K562 (cell line): Measurements from ENCODE around the gene KMT2A. TPM values are rescaled to one million over a fixed set of nuclear protein-coding genes. Genes with fewer than 3 reads are reported as not detected.
A peak's percentile ranks its signal among the peaks of the same experiment; 100 is the strongest.

Experiments used
- BCL6 ChIP-seq: fragments of 250-450 bp; sonication (Bioruptor Pico); IDR thresholded peaks from 2 replicates; pipeline ENCODE4 v1.4.0; 2020
- EP400 ChIP-seq: fragments of 450-650 bp; IDR thresholded peaks from 2 replicates; pipeline ENCODE4 v1.6.1; 2017; ENCODE audit warnings: antibody characterized with exemption, mild to moderate bottlenecking, moderate library complexity
- GATA2 ChIP-seq: sonication (generic); formaldehyde crosslinking; IDR thresholded peaks from 2 replicates; pipeline ENCODE4 v1.4.0; 2020; ENCODE audit warnings: mild to moderate bottlenecking, missing genetic modification reagents
- ID3 ChIP-seq, 2 experiments: fragments of 250-450 bp in 1 of 2; fragments of 450-650 bp in 1 of 2; sonication (Bioruptor Pico) in 1 of 2; IDR thresholded peaks; 2 replicates each; pipeline versions ENCODE4 v1.6.1 to v1.8.0; 2016 to 2021; ENCODE audit warnings: mild to moderate bottlenecking in 2 of 2, moderate library complexity in 2 of 2, missing compliant biosample characterization in 1 of 2, missing genetic modification characterization in 1 of 2
- ILK ChIP-seq: fragments of 450-650 bp; IDR thresholded peaks from 2 replicates; pipeline ENCODE4 v1.6.1; 2016; ENCODE audit warnings: missing genetic modification characterization, low read depth, mild to moderate bottlenecking, missing compliant biosample characterization, moderate library complexity, borderline replicate concordance
- KLF13 ChIP-seq: fragments of 450-650 bp; IDR thresholded peaks from 2 replicates; pipeline ENCODE4 v1.6.1; 2016; ENCODE audit warnings: missing genetic modification characterization, low read depth, mild to moderate bottlenecking, missing compliant biosample characterization, moderate library complexity, borderline replicate concordance
- MCM5 ChIP-seq: fragments of 450-650 bp; IDR thresholded peaks from 2 replicates; pipeline ENCODE4 v1.6.1; 2016; ENCODE audit warnings: low read depth
- MTA3 ChIP-seq: fragments of 450-650 bp; formaldehyde crosslinking; IDR thresholded peaks from 2 replicates; pipeline ENCODE4 v1.6.1; 2017; ENCODE audit warnings: mild to moderate bottlenecking, borderline replicate concordance
- NCOA1 ChIP-seq: fragments of 450-650 bp; IDR thresholded peaks from 2 replicates; pipeline ENCODE4 v1.6.1; 2016; ENCODE audit warnings: low read depth
- NFIX ChIP-seq: fragments of 250-450 bp; sonication (Bioruptor Pico); IDR thresholded peaks from 2 replicates; pipeline ENCODE4 v1.4.0; 2020; ENCODE audit warnings: low read depth, mild to moderate bottlenecking, moderate library complexity
- POLR2B ChIP-seq: fragments of 450-650 bp; IDR thresholded peaks from 2 replicates; pipeline ENCODE4 v1.6.1; 2018; ENCODE audit warnings: low read depth; ENCODE audit not compliant: partially characterized antibody
- RBBP5 ChIP-seq: fragments of 200-600 bp; sonication (generic); IDR thresholded peaks from 2 replicates; pipeline ENCODE4 v1.6.1; 2012; ENCODE audit warnings: borderline replicate concordance, mild to moderate bottlenecking, low read length, control low read depth, inconsistent platforms; ENCODE audit not compliant: insufficient read depth, poor library complexity, severe bottlenecking
- RBM39 ChIP-seq: fragments of 200-400 bp; formaldehyde crosslinking; optimal IDR thresholded peaks from 2 replicates; pipeline ENCODE3; 2018; ENCODE audit warnings: low read depth, low read length
- RCOR1 ChIP-seq, 2 experiments: IDR thresholded peaks; 2 replicates each; pipeline ENCODE4 v1.6.1; 2012; ENCODE audit warnings: low read depth in 2 of 2, low read length in 2 of 2, borderline replicate concordance in 1 of 2, improper control_type of control experiment in 1 of 2
- RFX1 ChIP-seq: fragments of 450-650 bp; IDR thresholded peaks from 2 replicates; pipeline ENCODE4 v1.6.1; 2016; ENCODE audit warnings: mild to moderate bottlenecking, moderate library complexity
- SRSF3 ChIP-seq: fragments of 200-400 bp; formaldehyde crosslinking; IDR thresholded peaks from 2 replicates; pipeline ENCODE4 v1.6.1; 2016; ENCODE audit warnings: mild to moderate bottlenecking, low read length, moderate library complexity; ENCODE audit not compliant: insufficient read depth
- TCF7 ChIP-seq: sonication (generic); IDR thresholded peaks from 2 replicates; pipeline ENCODE4 v1.6.1; 2016; ENCODE audit warnings: antibody characterized with exemption, borderline replicate concordance
- TFE3 ChIP-seq: fragments of 450-650 bp; formaldehyde crosslinking; IDR thresholded peaks from 2 replicates; pipeline ENCODE4 v1.4.0; 2020; ENCODE audit warnings: mild to moderate bottlenecking, mixed read lengths
- ZMIZ1 ChIP-seq, 2 experiments: fragments of 150-350 bp in 1 of 2; IDR thresholded peaks; 2 replicates each; pipeline ENCODE4 v1.6.1; 2012 to 2016; ENCODE audit warnings: low read depth in 2 of 2, low read length in 2 of 2, mild to moderate bottlenecking in 1 of 2, moderate library complexity in 1 of 2
- ZNF212 ChIP-seq: fragments of 450-650 bp; formaldehyde crosslinking; IDR thresholded peaks from 2 replicates; pipeline ENCODE4 v1.4.0; 2020; ENCODE audit warnings: mild to moderate bottlenecking
- ZNF699 ChIP-seq: fragments of 250-450 bp; sonication (Bioruptor Pico); IDR thresholded peaks from 2 replicates; pipeline ENCODE4 v1.8.0; 2021; ENCODE audit warnings: mild to moderate bottlenecking, moderate library complexity; ENCODE audit not compliant: insufficient replicate concordance
- ZNF77 ChIP-seq: fragments of 250-450 bp; sonication (Bioruptor Pico); IDR thresholded peaks from 2 replicates; pipeline ENCODE4 v1.5.0; 2020
- ZNF79 ChIP-seq: fragments of 250-450 bp; sonication (Bioruptor Pico); IDR thresholded peaks from 2 replicates; pipeline ENCODE4 v1.4.0; 2020; ENCODE audit warnings: low read depth, mild to moderate bottlenecking, moderate library complexity
- ZZZ3 ChIP-seq: fragments of 450-650 bp; IDR thresholded peaks from 2 replicates; pipeline ENCODE4 v1.6.1; 2016; ENCODE audit warnings: antibody characterized with exemption, mild to moderate bottlenecking, moderate library complexity
- polyA plus RNA-seq, 8 experiments: library from polyadenylated mRNA; depleted of rRNA in 4 of 8; stranded (reverse) in 5 of 8; unstranded in 3 of 8; fragments of >200 nt; fragmentation: Nextera tagmentation in 2 of 8; fragmentation: Illumina TruSeq in 1 of 8; extraction: Ambion mirVana in 2 of 8; extraction: Trizol in 1 of 8; gene quantifications; 2 replicates each; pipeline versions ENCODE4 v1.2.1 to v1.2.3, GENCODE V29; 2011 to 2014; ENCODE audit warnings: inconsistent platforms in 1 of 8, missing spikeins in 1 of 8
- total RNA-seq, 7 experiments: library from RNA; depleted of rRNA in 6 of 7; stranded (reverse); fragments of >200 nt in 6 of 7; fragmentation: Illumina TruSeq in 2 of 7; extraction: Trizol in 2 of 7; gene quantifications; 2 replicates each; pipeline versions ENCODE4 v1.2.1 to v1.2.3, GENCODE V29; 2011 to 2021; ENCODE audit warnings: low replicate concordance in 1 of 7

The KMT2A gene
- total and polyA plus RNA-seq, 9 of the 15 experiments (the other 6 are each of a cell fraction or from before 2014, with no cell fraction given): 9.6 to 59.9 (median 32.6) TPM

- no peak for TF ChIP-seq TFE3 (CRISPR knock-in tag)
- TF ChIP-seq ZNF79 (CRISPR knock-in tag): no peak
- TF ChIP-seq ZZZ3: no peak
- TF ChIP-seq ZNF77: no peak
- TF ChIP-seq MCM5: no peak
- TF ChIP-seq GATA2 (CRISPR knock-in tag): peak; percentile 78
- no peak for TF ChIP-seq SRSF3
- TF ChIP-seq ZMIZ1 (IDR thresholded peaks at IDR 0.05; ENCODE audit: low read depth in 2 of 2, low read length in 2 of 2): peak in 1 of 2 experiments; percentile 83; a peak in 2 of 4 replicates
- TF ChIP-seq RFX1: no peak
- TF ChIP-seq KLF13 (tag): no peak
- no peak for TF ChIP-seq ID3 (CRISPR knock-in tag; IDR thresholded peaks at IDR 0.05)
- TF ChIP-seq ID3 (tag; IDR thresholded peaks at IDR 0.05): peak; percentile 39; the same call in 1 of the 2 replicates
- TF ChIP-seq RBM39: peak; percentile 68
- TF ChIP-seq POLR2B: no peak
- TF ChIP-seq BCL6 (CRISPR knock-in tag): no peak
- TF ChIP-seq ZNF699 (CRISPR knock-in tag): no peak
- TF ChIP-seq NFIX (CRISPR knock-in tag): peak; percentile 33; the same call in 1 of the 2 replicates
- TF ChIP-seq EP400: peak; percentile 68; the same call in 1 of the 2 replicates
- no peak for TF ChIP-seq RBBP5
- peak; percentile 82; the same call in 1 of the 2 replicates for TF ChIP-seq NCOA1
- TF ChIP-seq RCOR1 (IDR thresholded peaks at IDR 0.05; ENCODE audit: borderline replicate concordance in 1 of 2, low read depth in 2 of 2, low read length in 2 of 2): peak; percentile 94 to 100; a peak in 3 of 4 replicates
- no peak for TF ChIP-seq ILK (tag)
- TF ChIP-seq ZNF212 (CRISPR knock-in tag): no peak
- 0 out of 2 replicates have a peak, but pooled peaks have one; percentile 48 for TF ChIP-seq TCF7
- TF ChIP-seq MTA3: peak; percentile 97
These were observed 20.6 kb upstream of the KMT2A start (continued) for GRCh38 chr11:118415739-118416068.
